ENCODE measurements around the gene SLC10A3.

The SLC10A3 gene

DNA sequence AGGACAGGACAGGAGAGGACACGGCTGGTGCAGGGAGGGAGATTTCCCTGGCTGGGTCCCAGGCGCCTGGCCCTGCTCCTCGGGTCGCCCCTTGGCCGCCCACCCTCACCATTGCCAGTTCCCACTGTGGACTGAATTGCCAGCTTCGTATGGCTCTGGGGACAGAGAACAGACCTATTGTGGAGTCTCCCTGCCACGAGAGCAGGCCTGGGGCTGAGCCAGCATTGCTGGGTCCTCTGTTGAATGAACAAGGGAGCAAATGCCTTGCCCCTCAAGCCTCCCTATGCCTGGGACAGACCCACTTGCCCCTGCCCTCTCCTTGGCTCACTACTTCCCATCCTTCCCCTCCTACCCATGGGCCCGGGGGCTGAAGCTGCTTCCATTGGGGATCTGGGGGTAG lies 28.0 kb downstream of the SLC10A3 start:
- DNase-seq: no peak

DNA sequence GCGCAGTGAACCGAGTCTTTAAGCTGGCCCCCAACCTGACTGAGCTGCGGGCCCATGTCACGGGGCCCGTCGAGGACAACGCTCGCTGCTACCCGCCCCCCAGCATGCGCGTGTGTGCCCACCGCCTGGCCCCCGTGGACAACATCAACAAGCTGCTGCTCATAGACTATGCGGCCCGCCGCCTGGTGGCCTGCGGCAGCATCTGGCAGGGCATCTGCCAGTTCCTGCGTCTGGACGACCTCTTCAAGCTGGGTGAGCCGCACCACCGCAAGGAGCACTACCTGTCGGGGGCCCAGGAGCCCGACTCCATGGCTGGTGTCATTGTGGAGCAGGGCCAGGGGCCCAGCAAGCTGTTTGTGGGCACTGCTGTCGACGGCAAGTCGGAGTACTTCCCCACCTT lies 30.1 kb downstream of the SLC10A3 start:
- DNase-seq: no peak

DNA sequence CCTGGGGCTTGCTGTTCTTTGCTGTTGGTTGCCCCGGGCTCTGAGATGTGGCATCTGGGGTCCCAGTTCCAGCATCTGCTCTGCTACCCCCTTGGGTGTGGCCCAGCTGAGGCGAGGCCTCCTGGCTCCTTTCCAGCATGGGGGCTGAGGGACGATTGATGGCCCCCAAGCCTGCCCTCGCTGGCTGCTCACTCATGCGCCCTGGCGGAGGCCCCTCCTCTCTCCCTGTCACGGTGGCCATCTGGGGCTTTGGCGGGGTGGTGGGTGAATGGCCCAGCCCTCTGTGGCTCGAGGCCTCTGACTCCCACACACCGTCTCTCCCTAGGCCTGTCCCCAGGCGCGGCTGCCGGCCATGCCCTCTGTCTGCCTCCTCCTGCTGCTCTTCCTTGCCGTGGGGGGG lies 30.6 kb downstream of the SLC10A3 start:
- no peak for DNase-seq

DNA sequence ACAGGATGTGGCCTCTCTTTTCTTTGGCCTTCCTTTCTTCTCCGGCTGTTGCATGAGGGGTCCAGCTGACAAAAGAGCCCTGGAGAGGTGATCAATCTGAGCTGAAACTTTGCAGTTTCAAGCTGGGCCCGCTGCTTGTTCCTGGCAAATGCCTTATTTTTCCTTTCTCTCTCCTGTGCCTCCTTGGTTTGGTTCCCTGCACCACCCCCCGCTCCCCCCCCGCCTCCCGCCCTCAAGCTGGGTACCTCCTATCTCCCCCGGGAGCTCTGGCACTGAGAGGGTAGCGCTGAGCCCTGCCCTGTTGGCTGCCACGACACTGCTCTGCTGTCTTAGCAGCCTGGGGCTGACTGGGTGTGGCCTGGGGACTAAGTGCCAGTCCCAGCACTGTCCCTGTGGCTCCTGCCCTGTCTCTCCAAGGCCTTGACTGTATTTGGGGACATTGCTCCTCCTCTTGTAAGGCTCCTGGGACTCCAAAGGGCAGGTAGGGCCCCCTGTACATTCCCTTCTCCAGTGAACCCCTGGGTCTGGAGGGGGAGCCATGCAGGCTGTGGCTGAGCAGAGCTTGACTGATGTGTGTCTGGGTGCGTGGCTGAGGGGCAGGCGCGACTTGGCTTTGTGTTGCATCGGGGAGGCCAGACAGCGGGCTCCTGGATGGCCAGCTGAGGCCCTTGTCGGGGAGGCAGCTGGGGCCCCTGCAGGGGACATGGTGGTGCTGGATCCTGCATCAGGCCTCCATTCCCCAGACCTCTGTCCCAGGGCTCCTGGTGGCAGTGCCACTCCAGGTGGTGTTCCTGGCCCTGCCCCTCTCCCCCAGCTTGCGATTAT lies 31.3 kb downstream of the SLC10A3 start:
- DNase-seq: no peak

DNA sequence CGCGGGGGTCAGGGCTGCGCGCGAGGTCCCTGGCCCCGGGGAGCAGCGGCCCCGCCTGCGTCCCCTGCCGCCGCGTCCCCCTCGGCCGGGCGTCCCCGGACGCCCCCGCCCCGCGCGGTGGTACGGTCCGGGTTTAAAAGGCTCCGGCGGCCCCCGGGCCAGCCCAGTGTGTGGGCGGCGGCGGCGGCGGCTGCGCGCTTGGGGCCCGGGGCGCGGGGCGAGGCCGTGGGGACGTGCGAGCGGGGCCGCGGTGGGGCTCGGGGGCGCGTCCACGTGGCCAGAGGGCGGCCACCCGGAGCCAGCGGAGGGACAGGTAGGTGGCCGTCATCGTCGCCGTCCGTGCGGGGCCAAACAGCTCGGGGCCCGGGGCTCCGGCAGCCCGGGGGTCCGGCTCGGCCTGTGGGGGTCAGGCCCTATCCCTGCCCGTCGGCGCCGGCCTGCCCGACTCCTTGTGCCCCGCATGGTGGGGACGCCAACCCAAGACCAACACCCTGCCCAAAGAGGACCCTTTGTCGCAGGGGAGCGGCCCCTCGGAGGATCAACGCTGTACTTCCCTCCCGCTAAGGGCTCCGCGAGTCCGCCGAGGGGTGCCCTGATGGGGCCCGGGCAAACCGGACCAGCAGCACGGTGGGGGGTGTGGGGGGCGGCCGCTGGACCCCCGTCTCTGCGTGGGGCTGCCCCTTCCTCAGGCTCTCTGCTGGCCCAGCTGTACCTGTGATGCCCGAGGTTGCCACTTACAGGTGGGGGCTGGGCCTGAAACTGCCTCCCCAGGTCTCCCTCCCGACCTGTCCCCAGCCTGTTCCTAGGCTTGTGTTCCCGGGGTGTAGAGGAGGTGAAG lies 32.1 kb downstream of the SLC10A3 start, which contains the start of gene PLXNA3:
TSS of gene PLXNA3 (plus strand) at position 166 of the 838 bp plus-strand sequence. CDS start 1,903 bp downstream, outside the sequence.
- DNase-seq: peak; percentile 16 to 61

DNA sequence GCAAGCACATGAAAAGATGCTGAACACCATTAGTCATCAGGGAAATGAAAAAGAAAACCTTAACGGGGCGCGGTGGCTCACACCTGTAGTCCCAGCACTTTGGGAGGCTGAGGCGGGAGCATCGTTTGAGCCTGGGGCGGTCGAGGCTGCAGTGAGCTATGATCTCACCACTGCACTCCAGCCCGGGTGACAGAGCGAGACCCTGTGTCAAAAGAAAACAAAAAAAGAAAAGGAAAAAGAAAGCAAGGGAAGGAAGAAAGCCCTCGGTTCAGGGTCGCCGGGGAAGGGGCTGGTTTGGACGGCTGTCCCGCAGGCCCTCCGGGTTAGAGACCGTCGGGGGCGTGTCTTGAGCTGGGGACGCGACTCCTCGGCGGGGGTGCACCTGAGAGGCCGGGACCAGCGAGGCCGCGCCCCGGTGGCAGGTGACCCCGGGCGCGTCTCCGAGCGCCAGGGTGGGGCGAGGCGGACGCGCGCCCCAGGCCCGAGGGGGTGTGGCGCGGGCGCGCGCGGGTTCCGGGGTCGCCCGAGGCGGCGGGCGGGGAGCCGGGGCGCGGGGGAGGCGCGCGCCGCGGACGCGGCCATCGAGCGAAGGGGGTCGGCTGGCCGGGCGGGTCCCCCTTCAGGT lies 32.8 kb downstream of the SLC10A3 start:
- DNase-seq: peak; percentile 32 to 65

DNA sequence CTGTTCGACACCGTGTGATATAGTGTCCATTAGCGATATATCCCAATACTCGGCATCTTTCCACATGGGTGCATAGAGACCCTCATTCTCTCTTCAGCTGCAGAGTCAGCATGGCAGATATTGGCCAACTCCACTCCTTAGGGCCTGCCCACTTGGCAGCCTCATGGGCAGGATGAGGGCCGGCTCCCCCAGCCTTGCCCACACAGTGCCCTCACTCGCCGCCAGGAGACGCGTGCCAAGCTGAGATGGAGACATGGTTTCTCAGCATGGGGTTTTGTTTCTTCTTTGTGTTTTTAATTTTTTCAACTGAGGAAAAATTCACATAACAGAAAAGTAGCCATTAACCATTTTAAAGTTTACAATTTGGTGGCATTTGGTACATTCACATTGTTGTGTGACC lies 37.6 kb downstream of the SLC10A3 start:
- no peak for DNase-seq

DNA sequence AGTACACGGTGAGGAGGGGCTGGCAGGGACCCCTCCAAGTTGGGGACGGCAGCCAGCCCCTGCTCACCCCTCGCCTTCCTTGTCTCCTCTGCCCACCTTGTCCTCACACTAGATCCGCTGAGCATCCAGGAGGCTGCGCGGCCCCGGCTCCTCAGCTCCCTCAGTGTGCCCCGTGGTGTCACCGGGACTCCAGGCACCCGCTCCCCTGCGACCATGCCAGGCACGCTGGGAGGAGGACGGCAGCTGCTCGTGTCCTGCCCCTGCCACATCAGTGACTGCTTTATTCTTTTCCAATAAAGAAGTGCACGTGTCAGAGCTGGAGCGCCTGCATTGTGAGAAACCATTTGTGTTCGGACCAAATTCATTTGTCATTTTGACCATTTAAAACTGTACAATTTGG lies 40.1 kb downstream of the SLC10A3 start:
- DNase-seq: no peak

DNA sequence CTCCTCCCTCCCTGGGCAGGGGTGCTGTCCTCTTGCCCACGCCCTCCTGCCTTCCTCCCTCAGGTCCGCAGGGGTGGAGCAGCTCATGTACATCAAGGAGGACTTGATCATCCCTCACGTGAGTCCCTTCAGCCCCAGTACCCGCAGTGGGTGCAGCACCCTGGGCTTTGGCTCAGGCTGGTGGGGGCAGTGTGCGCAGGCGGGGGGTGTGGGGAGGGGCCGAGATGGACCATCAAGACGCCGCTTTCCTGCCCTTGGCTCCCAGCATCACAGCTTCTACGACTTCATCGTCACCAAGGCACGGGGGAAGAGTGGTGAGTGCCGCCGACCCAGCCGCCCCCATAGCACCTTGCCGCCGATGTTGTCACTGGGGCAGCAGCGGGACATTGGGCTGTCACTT lies 40.8 kb downstream of the SLC10A3 start:
- no peak for DNase-seq

DNA sequence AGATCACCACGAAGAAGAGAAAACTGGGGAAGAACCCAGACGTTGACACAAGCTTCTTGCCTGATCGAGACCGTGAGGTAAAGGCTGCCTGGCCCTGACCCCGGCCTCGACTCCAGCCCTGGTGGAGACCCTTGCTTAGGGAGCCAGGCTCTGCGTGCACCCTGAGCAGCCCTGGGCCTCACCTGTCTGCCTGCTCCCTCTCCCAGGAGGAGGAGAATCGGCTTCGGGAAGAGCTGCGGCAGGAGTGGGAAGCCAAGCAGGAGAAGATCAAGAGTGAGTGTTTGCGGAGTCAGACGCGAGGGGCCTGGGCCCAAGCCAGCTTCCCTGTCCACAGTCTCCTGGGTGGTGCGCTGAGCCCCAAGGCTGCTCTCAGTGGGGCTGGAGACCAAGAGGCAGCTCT lies 41.9 kb downstream of the SLC10A3 start:
- DNase-seq: no peak

DNA sequence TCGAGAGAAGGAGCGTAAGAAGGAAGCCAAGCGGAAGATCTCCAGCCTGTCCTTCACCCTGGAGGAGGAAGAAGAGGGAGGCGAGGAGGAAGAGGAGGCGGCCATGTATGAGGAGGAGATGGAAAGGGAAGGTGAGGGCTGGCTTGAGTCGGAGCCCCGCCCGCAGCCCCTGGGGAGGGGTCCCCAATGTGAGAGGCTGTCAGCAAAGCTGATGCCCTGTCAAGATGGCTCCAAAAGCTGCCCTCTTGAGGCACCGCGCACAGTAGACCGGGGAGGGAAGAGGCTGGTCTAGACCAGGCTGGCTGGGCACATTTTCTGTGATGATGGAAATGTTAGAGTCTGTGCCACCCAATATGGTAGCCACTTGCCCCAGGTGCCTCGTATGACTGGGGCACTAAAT lies 44.0 kb downstream of the SLC10A3 start:
- no peak for DNase-seq

DNA sequence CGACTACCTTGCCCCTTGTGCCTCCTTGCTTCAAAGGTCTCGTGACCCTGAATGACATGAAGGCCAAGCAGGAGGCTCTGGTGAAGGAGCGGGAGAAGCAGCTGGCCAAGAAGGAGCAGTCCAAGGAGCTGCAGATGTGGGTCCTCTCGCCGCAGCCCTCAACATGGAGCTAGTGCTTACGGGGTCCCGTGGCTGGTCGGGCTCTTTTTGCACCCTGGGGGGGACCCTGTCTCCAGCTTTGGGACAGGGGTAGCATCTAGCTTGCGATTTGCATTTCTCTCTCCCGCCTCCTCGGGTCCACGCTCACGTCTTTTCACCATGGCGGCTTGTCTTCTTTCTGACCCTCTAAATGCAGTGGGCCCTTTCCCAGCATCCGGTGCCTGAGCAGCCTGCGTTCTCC lies 44.7 kb downstream of the SLC10A3 start:
- no peak for DNase-seq

DNA sequence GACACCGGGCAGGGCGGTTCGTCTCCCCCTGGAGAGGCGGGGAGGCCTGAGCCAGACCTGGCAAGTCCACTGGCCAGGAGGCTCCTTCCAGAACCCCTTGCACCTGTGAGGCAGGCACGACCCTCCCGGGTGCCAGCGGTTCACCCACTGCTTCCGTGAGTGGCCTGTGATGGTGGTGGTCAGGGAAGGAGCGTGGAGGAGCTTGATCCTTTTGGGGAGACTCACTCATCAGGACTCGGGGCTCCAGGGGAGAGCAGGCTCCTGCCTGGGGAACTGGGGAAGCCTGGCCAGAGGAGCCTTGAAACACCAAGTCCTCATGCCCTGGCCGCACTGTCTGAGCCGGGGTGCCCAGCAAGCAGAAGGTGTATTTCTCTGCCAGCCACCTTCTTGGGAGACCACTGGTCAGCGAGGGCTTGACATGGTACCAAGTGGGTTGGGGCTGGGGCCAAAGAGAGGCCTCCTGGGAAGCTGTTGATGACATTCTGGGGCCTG lies 45.6 kb downstream of the SLC10A3 start:
- no peak for DNase-seq

DNA sequence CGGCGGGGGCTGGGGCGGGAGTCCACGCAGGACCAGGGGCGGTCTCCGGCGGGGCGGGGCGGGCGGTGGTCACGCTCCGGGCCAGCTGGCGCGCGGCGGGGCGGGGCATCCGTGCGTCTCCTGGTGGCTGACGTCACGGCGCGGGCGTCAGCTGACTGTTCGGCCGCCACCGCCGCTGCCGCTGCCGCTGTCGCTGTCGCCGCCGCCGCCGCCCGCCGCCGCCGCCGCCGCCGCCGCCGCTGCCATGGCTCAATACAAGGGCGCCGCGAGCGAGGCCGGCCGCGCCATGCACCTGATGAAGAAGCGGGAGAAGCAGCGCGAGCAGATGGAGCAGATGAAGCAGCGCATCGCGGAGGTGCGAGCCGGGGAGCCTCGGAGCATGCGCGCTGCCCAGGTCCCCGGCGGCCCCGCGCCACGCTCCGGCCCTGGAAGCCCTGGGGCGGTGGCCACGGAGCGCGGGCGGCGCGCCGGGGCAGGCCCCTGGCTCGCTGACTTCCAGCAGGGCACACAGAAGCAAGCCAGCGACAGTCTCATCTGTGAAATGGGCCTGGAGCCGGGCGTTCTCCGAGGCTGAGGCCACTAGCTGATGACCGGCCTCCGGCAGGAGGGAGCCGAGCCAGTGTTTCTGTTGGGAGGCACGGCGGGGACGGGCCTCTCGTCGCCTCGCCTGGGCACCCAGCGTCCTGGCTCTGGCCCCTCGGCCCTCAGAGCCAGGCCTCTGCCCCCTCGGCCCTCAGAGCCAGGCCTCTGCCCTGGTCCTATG lies 46.3 kb downstream of the SLC10A3 start, which contains the start of gene FAM50A:
TSS of gene FAM50A (plus strand) at position 150 of the 763 bp plus-strand sequence. CDS start at position 245, 95 bp downstream.
- DNase-seq: peak; percentile 48 to 68

DNA sequence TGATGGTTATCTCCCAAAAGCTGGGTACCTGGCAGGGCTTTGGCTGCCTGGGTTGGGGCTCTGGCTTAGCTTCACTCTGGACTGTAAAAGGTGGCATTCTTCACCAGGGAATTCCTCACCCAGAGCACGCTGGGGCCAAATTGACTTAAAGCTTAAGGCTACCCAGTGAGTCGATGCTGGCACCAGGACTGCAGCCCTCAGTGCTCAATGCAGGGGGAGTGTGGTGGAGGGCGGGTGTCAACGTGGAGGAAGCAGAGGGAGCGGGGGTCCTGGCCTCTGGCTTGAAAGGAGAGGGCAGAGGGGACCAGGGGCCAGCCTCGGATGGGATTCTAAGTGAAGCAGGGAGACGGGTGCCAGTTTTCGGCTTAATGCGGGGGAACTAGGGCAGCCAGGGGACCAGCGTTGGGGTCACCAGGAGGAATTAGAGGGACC lies 46.9 kb downstream of the SLC10A3 start:
- no peak for DNase-seq

DNA sequence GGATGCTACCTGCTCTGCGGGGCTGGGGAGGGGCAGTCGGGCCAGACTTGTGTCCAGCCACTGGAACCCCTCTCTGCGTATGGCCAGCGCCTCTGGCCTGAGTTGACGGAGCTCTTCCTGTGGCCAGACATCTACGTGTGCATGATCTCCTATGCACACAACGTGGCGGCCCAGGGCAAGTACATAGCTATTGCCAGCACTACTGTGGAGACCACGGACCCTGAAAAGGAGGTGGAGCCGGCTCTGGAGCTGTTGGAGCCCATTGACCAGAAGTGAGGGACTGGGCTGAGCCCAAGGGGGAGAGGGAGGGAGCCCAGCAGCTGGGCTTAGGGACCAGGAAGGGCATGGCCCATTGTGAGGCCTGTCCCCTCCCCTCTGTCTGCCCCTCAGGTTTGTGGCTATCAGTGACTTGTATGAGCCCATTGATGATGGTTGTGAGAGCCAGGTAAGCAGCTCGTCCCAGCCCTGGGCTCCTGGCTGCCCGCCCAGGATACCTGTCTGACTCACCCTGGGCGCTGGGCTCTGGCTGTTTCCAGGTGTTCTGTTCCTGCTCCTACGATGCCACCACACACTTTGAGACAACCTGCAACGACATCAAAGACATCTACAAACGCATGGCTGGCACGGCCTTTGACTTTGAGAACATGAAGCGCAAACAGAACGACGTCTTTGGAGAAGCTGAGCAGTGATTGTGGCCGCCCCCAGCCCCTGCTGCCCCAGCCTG lies 48.3 kb downstream of the SLC10A3 start:
- DNase-seq: no peak

DNA sequence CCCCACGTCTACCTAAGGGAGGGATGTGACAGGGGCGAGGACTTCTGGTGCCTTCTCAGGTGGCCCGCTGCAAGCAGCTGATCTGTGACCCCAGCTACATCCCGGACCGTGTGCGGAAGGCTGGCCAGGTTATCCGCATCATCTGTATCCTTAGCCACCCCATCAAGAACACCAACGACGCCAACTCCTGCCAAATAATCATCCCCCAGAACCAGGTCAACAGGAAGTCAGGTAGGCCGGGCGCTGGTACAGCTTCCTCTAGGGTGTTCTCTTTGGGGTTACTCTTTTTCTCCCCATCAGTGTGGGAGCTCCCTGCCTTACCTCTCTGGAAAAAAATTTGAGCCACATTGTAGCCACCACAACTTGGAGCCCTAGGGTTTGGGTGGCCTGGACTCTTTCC lies 48.9 kb downstream of the SLC10A3 start:
- DNase-seq: no peak

DNA sequence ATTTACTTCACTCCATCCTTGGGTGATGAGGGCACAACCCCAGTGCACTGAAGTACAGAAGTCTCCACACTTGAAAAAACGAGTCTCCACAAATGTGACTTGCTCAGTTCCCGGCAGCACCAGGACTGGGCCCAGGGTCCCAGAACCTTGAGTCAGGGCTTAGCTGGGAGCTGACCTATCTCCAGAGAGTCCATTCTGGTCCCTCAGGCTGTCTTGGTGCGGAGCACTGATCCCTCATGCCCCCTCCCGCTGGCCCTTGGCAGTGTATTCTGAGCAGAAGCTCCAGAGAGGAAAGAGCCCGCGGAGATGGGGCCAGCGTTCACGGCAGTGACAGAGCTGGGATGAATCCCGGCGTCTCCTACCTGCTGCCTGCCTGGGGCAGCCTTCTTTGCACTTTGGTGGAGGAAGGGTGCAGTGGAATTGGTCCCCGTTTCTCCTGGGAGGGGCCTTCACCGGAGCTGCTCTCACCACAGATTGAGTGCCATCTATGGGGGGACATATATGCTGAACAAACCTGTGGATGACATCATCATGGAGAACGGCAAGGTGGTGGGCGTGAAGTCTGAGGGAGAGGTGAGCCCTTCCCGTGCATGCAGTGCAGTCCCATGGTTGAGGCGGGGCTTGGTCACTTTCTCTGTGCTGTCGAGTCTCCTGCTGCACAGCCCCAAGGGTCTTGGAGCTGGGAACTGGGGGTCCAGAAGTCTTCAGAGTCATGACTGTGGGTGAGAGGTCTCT lies 49.6 kb downstream of the SLC10A3 start:
- DNase-seq: no peak

DNA sequence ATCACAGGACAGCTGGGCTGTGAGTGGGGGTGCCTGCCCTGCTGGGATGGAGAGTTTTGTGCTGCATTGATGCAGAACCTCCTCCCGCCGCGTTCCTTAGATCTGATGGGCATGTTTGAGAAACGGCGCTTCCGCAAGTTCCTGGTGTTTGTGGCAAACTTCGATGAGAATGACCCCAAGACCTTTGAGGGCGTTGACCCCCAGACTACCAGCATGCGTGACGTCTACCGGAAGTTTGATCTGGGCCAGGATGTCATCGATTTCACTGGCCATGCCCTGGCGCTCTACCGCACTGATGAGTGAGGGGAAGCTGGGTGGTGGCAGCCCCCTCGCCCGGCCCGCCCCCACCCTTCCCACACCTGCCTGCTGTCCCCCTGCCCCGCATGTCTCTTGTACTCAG lies 50.6 kb downstream of the SLC10A3 start:
- DNase-seq: no peak

DNA sequence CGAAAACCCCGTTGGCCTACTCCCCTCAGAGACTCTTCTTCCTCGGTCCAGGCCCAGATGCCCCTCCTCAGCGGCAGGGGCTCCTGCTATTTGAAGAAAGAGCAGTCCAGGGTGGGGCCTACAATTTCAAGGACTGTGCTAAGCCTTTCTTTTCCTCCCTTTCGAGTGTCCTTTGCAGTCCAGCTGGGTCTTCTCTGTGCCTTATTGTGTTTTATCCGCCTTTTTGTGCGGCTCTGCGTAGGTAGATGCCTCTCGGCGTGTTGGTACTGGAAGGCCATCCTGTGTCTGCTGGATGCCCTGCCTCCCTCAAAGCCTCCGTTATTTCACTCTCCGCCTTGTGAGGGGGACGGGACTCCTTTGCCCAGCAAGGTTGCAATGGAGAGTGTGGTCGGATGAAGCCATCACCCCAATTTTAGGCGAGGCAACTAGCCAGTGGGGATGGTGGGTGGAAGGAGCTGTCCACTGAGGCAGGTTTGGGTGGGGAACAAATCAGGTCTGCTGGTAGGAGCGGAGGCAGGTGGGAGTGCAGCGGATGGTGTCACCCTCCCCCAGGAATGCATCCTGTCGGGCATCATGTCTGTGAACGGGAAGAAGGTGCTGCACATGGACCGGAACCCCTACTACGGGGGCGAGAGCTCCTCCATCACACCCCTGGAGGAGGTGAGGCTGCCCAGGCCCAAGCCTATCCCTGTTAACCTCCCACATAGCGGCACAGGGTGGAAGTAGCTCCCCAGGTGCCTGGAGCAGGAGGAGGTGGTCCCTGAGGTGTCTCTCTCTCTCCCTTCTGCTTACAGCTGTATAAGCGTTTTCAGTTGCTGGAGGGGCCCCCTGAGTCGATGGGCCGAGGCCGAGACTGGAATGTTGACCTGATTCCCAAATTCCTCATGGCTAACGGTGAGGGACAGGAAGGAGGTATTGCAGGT lies 52.2 kb downstream of the SLC10A3 start:
- DNase-seq: no peak
